HCEC 1CT (cell line): ENCODE measurements around the gene PACSIN2.

Experiments
- DNase-seq: peaks from one replicate; pipeline ENCODE4 v3.0.0-alpha.2; 2017

Gene PACSIN2

DNA sequence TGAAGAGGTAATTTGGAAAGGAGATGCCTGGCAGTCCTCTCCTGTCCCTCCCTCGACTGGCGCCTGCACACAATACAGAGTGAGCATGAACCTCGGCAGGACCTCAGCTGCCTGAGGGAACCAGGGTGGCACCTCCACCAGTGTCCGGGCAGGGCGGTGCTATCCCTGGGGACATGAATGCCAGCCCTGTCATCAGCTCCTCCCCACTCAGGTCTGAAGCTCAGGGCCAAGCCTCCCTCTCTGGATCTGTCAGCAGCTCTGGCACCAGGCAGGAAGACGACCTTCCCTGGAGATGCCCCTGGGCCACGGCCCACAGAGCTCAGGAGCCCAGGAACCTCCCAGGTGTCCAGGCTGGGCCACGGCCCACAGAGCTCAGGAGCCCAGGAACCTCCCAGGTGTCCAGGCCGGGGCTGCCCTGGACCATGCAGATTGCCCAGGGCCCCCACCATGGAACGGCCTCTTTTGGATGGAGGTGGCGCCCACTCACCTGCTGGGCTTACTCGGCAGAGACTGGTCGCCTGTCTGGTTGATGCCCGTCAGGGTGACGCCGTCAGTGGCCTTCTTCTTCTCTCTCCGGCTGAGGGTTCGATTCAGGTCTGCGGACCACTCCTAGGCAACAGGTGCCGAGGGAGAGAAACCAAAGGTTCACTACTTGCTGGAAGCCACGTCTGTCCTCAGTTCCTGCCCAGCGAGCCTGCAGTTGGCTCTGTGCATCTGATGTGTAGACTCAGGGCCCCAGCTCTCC is 136.2 kb downstream of the PACSIN2 start:
- no peak for DNase-seq

DNA sequence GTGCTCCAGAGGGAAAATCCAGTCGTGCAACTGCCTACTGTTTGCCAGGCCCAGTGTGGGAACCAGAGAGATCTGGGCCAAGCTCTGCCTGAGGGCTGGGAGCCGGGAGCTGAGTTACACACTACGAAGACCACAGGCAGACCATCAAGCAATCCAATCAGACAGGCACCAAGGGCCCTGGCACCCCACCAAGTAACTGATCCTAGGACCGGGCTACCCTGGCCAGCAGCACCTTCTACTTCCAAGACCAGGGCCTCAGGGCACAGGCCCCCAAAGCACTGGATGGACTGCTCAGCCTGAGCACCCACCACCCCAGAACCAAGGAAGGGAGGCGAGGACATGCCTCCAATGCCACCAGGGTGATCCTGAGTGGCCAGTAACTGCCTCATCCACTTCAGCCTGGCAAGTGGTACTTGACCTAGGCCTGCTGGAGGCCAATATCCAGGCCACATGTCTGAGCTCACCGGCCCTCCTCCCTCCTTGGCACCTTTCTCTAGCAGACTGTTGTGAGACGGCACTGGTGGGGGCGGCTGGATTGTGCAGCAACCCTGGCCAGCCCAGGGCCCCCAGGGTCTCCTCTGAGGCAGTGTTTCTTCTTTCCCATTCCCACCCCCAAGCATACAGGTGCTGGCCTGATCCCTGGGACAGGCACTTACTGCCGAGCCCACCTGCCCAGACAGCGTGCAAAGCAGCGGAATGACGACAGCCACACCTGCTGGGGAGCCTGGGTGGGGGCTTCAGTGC is 137.2 kb downstream of the PACSIN2 start:
- no peak for DNase-seq

DNA sequence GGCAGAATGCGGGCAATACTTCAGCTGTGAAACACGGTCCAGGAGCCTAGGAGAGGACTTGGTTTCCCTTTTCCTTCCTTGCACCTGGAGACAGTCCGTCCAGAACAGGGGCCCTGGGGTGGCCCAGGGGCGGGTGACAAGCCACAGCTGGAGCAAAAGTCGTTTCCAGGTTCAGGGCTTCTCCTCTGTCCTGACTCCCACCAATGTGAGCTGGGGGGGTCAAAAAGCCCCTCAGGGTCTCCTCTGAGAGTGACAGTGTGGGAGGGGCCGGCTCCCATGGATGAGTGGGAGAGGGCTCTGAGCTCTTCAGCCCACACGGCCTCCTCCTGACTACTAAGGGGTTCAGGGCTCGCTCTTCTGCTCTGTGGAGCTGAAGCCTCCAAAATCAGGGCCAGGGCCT is 137.8 kb downstream of the PACSIN2 start:
- no peak for DNase-seq

DNA sequence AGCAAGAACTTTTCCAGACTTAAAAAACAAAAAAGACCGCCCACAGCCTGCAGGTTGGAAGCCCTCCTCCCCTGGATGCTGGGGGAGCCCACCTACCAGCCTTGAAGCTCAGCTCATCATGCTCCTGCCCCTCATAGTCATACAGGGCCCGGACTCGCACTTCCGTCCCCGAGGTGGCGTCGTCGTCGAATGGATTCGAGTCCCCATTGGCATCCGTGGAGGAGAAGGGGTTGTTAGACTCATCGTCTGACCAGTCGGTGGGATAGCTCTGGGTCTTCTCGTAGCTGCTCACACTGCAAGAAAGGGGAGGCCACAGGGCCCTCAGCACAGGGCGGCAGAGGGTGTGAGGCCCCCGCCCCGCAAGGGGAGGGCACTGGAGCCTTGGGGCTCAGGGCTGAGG is 138.9 kb downstream of the PACSIN2 start:
- no peak for DNase-seq

GRCh38 chr22:42874010-42874409 is 140.9 kb downstream of the PACSIN2 start:
- no peak for DNase-seq

GRCh38 chr22:42873356-42873755 is 141.6 kb downstream of the PACSIN2 start:
- no peak for DNase-seq

- no peak for DNase-seq
These were observed 142.1 kb downstream of the PACSIN2 start for GRCh38 chr22:42872821-42873220.

GRCh38 chr22:42871146-42872050 is 143.6 kb downstream of the PACSIN2 start:
- DNase-seq = no peak

DNA sequence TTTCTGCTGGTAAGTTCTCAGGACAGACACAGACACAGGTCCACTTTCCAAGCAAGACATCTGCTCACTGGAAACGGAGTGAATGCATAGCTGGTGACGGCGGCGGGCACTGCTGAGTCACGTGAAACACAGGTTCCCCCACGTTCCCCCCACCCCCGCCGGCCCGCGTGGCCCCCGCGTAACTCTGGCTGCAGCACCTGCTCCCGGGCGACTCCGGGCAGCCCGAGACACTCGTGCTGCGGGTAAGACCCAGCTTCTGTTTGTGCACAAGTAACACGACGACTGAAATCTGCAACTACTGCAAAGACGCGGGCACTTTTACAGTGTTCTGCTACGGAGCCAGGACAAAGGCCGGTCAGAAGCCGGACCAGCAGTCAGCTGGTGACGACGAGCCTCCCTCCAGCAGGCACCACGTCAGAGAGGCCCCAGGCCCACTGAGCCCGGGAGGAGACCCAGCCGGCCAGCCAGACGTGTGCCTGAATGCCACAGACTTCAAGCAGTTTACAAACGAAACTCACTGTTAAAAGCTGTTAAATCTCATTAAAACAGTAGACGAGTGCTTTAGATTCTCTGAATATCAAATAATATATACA is 145.0 kb downstream of the PACSIN2 start:
- no peak for DNase-seq

DNA sequence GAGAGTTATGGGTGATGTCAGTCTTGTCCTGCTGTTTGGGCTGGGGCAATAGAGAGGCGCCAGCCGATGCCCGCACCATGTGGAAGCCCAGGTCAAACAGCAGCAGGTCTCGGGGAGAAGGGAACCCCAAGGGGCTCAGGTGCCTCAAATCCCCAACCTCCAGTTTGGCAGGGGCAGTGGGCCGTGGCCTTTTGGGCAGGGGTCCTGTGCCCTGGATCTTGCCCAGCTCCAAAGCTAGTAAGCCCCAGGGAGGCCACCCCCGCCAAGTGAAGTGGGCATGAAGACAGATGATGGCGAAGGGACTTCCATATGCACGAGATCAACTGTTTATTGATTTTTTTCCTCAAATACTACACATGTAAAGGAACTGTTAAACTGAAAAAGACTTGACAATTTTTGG is 145.5 kb downstream of the PACSIN2 start:
- DNase-seq = no peak

GRCh38 chr22:42868751-42869251 is 146.1 kb downstream of the PACSIN2 start:
- no peak for DNase-seq

DNA sequence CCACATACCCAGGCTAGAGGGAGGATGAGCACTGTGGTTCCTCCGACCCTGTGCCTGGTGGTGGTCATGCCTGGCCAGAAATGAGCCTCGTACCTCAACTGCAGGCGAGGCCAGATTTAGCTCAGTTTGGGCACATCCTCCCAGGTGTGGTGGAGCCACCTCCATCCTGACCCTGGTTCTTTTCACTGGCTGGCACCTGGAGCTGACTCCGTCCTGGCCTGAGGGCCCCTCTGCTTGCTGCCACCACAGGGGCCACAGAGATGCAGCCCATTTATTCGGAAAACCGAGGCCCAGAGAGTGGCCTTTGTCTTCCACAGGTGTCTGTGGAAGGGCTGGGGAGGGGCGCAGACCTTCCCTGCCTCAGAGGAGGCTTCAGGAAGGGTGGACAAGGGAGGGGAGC is 148.8 kb downstream of the PACSIN2 start:
- DNase-seq = no peak

DNA sequence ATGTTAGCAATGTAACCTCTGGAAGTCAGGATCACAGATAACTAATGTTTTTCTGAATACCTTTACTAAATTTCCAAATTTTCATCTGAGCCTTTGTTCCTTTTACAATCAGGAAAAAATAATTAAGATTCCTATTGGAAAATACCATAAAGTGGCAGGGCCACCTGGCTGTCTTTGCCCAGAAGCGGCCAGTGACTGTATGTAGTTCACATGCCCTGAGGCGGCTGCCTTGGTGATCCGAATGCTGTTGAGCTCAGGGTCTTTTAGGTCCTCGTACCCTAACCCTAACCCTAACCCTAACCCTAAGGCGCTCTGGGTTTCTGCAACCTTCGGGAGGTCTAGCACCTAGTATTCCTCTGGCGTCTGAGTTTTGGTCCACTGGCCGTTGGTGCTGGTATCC is 149.4 kb downstream of the PACSIN2 start:
- DNase-seq = no peak

GRCh38 chr22:42863349-42863961 is 151.5 kb downstream of the PACSIN2 start:
- peak; percentile 78 for DNase-seq

DNA sequence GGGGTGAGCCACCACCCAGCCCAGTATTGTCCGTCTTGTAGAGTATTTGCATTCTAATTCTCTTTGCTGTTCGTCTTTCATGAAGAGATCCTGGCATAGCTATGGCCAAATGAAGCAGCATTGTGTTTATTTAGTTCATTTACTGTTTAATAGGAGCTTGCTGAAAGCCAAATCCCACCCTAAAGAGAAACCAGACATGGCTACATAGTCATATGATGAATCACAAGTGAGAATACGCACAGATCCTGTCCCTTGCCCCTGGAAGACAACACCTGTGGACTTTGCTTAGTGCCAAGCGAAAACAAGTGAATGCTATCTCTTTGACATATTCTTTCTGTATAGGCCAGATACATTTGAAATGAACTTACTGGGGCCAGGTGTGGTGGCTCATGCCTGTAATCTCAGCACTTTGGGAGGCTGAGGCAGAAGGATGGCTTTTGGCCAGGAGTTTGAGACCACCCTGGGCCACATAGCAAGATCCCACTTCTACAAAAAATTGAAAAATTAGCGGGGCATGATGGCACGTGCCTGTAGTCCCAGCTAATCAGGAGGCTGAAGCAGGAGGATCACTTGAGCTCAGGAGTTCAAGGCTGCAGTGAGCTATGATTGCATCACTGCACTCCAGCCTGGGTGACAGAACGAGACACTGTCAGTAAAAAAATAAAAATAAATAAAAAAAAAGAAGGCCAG is 152.8 kb downstream of the PACSIN2 start:
- DNase-seq = peak; percentile 32

GRCh38 chr22:42860968-42861367 is 154.0 kb downstream of the PACSIN2 start:
- DNase-seq = no peak

DNA sequence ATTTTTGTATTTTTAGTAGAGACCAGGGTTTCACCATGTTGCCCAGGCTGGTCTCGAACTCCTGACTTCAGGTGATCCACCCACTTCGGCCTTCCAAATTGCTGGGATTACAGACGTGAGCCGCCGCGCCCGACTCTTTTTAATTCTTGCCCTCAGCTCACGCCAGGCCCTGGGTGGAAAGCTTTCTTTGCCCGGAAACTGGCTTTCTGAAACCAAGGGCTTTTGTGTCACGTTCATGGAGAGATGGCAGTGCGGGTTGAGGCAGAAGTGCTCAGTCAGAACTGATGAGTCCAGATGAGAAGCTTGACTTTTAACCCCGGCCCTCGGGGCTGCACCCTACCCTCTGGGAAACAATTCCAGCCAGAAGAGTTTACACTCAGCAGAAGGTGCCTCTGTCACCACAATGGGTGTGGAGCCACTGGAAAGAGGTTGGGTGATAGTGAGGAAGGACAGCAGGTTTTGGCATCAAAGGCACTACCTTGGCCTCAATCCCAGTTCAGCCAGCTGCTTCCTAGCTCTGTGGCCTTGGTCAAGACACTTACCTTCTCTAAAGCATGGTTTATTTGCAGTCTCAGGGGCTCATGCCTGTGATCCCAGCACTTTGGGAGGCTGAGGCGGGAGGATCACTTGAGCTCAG is 157.0 kb downstream of the PACSIN2 start:
- no peak for DNase-seq

DNA sequence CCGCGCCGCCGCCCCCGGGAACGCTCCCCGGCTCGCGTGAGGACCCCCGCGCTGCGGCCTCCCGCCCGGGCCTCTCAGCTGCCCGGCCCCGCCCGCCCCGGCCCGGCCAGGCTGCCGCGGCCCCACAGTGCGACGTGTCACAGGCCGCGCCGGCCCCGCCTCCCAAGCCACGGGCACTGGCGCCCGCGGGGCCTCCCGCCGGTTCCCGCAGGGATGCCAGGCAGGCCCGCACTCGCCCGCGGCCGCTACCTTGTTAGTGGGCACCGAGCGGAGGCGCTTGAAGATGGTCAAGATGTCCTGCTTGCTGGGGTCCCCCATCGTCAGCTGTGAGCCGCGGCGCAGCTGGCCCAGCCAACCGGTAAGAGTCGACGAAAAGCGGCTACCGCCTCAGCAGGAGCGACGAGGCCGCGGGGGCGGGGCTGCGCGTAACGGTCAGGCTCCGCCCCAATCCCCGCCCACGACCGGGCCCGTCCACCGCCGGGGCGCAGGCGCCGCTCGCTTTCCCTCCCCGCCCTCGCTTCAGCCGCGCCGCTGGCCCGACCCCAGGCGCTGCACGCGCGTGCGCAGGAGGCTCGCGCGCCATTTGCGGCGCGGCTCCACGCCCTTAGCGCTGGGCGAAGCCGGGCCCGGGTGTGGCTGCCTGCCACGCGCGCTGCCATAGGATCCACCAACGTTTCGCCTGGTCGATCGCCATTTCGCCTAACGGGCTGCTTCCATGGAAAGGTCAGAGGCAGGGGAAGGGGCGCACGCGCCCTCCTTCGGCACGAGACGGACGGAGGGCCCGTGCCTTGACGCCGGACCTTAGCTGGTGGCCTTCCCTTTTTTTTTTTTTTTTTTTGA is 157.9 kb downstream of the PACSIN2 start, which contains the start of gene ARFGAP3:
ARFGAP3 (minus strand) TSS at position 409 of the 840 bp plus-strand sequence; CDS start at position 318, 91 bp downstream.
- DNase-seq = peak; percentile 91

GRCh38 chr22:42856179-42856864 is 158.6 kb downstream of the PACSIN2 start:
- DNase-seq = peak; percentile 21
